GM19193 (cell line): Measurements from ENCODE around the gene METTL5.
A peak's percentile ranks its signal among the peaks of the same experiment; 100 is the strongest.

ENCODE experiments used
- POLR2A ChIP-seq: IDR thresholded peaks from 4 replicates; pipeline ENCODE4 v1.6.1; 2011; ENCODE audit not compliant: insufficient read depth, insufficient read length; ENCODE audit errors: extremely low read depth

The METTL5 gene

DNA sequence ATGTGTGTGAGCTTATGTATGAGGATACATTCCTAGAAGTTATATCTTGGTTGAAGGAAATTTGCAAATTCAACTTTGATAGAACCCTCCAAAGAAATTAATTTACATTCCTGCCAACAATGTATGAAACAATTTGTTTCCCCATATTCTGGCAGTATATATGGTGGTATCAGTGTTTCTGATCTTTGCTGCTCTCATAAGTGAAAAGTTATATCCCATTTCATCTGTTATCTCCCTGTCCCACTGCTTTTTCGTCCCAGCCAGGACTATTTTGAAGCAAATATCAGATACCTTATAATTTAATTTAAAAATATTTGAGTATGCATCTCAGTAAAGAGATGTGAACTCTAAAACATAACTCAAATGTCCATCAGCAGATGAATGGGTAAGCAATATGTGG lies 9.7 kb upstream of the METTL5 start:
- no peak for TF ChIP-seq POLR2A

DNA sequence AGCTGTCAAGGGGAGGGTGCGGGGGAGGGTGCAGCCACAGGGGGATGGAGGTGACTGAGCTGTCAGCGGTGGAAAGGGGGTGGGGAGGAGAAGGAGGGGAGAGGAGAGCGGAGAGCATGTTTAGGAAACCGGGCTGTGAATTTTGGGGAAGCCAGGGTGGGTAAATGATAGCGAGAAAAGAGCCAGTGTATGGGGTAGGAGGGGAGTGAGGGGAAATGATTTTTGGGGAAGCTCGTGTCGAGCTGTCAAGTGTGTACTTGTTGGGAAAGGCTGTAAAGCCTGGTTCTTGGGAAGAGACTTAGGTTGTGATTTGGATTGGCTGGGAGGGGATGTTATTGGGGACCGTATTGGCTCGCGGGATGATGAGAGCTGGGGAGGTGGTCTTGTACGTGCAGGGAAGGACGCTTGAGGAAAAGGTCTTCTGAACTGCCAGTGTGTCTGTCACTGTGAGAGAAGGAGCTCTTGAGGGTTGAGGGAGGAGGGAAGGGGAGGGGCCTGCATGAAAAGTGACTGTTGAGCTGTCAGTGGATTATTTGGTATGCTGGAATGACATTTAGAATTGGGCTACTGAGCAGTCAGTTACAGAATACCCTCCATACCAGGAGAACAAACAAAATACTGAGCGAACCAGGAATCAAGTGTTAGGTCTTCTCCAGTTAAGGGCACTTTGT lies 3.6 kb upstream of the METTL5 start:
- TF ChIP-seq POLR2A = no peak

DNA sequence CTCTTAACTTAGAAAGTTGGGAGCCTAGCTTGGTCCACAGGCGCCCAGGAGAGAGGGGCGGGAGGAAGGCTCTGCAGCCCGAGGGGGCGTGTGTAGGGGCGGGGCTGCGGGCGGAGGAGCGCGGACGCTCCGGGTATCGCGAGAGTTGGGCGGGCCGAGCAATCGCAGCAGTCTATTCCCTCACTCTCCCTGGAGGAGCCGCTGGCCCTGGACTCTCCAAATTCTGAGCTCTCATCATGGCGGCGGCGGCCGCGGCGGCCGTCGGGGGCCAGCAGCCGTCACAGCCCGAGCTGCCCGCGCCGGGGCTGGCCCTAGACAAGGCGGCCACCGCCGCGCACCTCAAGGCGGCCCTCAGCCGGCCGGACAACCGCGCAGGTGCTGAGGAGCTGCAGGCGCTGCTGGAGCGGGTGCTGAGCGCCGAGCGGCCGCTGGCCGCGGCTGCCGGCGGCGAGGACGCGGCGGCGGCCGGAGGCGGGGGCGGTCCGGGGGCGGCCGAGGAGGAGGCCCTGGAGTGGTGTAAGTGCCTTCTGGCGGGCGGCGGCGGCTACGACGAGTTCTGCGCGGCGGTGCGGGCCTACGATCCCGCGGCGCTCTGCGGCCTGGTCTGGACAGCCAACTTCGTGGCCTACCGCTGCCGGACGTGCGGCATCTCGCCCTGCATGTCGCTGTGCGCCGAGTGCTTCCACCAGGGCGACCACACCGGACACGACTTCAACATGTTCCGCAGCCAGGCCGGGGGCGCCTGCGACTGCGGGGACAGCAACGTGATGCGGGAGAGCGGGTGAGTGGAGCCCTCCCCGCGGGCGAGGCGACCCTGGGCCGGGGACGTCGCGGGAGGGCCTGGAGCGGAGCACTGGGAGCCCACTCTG lies 2.8 kb upstream of the METTL5 start, which contains the start of gene UBR3:
TSS of gene UBR3 (plus strand) at position 183 of the 869 bp plus-strand sequence. CDS start at position 237, 54 bp downstream.
- TF ChIP-seq POLR2A = peak; percentile 89

DNA sequence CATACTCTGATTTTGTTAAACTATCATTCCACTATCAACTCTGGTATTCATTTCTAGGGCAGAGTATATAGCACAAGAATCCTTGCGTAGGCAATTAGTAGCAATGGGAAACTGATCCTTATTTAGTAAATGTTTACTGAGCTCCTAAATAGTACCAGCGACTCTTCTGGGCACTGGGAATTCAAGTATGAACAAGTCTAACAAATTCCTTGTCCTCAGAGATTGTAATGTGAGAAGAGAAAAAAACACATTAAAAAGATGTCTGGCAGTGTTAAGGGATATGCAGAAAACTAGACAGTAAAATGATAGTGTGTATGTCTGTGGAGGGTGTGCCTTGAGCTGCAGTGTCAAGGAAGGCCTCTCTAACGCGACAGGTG lies 721 bp downstream of the METTL5 start:
- no peak for TF ChIP-seq POLR2A

DNA sequence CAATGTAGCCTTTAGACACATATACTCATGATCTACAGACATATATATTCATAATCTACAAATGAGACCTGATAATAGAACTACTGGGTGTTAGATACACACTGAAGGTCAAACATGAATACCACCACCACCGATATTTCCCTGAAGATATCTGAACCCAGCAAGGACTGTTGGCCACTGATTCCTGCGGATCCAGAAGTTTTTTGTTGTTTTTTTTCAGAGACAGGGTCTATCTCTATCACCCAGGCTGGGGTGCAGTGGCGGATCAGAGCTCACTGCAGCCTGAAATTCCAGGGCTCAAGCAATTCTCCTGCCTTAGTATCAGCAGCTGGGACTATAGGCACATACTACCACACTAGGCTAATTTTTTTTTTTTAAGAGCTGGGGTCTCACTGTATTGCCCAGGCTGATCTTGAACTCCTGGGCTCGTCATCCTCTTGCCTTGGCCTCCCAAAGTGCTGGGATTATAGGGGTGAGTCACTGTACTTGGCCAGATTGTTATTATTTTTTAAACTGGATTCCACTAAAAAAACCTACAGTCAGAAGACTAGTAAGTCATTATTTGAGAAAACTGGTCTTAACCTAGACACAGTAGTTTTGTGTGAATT lies 1.8 kb downstream of the METTL5 start:
- no peak for TF ChIP-seq POLR2A

DNA sequence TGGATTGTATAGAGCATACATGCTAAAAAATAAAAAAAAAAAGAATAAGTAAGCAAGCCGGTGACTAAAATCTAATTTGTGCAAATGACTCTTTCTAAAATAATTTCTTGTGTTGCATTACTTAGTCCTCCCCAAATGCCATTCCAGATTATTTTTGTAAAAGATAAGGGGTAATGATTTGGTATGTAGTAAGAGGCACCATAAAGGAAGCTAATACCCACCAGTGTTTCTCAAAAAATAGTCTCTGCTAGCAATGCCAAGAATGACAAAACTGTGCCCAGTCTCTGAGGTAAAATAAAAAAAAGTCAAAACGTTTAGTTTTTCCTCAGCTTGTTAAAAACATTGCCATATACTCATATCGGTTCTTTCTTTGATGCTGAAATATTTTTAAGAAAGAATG lies 2.7 kb downstream of the METTL5 start:
- TF ChIP-seq POLR2A = no peak

DNA sequence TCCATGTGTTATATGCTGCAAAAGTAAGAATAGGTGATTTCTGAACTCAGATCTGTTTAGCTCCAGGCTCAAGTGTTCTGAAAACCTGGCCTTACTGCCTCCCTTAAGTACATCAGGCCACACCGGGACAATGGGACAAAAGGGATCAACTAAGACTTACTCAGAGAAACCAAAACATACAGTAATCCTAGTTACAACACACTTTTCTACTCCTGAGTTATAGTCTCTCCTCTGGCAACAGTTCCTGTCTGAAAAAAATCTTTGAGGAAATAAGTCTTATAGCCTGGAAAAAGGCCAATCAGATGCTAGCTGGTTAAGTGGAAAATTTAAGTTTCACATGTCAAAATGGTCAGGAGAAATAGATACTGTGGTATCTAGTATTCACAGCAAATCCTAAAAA lies 5.6 kb downstream of the METTL5 start:
- no peak for TF ChIP-seq POLR2A

DNA sequence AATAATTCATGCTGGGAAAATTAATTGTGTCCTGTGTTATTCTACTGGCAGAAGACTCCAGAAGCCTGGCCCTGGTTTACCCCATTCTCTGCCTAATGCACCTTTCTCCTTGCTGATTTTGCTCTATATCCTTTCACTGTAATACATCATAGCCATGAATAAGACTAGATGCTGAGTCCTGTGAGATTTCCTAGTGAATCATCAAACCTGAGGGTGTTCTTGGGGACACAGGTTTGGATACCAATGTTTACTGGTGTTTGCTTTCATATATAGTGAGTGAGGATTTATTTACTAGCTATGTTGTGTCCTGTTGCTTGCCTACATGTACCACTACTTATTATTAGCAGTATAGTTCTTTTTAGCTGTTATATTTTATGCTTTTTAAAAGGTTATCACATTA lies 6.5 kb downstream of the METTL5 start:
- no peak for TF ChIP-seq POLR2A

DNA sequence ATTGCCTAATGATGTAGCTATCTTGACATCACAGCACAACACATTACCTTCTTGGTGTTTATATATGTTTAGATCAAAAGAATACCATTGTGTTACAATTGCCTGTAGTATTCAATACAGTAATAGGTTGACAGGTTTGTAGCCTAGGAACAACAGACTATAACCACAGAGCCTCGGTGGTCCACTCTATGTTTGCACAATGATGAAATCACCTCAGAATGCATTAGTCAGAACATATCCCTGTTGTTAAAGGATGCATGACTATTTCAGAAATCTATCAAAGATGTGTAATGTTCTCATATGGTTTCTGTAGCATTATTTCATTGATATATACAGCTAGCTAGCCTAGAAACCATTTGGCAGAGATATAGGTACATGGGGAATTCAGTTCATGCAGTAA lies 8.9 kb downstream of the METTL5 start:
- no peak for TF ChIP-seq POLR2A

DNA sequence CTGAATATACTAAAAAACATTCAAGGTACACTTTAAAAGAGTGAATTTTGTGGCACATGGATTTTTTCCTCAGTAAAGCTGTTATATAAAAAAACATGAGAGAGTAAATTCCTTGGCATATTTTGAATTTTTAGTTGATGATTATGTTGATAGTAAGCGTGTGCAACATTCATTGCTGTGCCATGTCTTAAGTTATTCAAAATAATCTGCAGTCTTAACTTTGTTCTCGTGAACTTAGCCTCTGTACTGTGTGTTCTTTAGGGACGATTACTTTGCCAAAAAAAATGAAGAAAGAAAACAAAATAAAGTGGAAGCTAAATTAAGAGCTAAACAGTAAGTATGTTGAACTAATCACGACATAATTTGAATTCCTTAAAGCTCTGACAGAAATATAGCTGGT lies 16.5 kb downstream of the METTL5 start:
- TF ChIP-seq POLR2A = no peak

DNA sequence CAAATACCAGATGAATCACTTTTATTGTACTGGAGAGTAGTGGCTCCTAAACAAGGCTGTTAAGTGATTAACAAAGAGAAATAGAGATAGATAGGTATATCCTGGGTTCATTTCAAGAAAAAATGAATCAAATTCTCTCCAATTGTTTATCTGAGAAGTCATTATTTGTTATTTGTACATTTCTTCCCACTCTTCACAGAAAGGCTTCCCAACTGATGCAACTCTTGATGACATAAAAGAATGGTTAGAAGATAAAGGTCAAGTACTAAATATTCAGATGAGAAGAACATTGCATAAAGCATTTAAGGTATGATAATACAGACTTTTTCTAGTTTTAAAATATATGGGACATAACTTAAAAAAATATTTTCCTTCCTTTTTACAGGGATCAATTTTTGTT lies 18.1 kb downstream of the METTL5 start:
- no peak for TF ChIP-seq POLR2A

DNA sequence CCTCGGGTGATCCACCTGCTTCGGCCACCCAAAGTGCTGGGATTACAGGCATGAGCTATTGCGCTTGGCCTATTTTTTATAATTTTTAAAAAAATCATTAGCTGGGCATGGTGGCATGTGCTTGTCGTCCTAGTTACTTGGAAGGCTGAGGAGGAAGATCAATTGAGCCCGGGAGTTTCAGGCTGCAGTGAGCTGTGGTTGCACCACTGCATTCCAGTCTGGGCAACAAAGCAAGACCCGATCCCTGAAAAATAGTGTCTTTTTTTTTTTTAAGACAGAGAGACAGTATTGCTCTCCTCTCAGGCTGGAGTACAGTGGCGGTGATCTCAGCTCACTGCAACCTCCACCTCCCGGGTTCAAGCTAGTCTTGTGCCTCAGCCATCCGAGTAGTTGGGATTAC lies 21.2 kb downstream of the METTL5 start:
- TF ChIP-seq POLR2A = no peak

DNA sequence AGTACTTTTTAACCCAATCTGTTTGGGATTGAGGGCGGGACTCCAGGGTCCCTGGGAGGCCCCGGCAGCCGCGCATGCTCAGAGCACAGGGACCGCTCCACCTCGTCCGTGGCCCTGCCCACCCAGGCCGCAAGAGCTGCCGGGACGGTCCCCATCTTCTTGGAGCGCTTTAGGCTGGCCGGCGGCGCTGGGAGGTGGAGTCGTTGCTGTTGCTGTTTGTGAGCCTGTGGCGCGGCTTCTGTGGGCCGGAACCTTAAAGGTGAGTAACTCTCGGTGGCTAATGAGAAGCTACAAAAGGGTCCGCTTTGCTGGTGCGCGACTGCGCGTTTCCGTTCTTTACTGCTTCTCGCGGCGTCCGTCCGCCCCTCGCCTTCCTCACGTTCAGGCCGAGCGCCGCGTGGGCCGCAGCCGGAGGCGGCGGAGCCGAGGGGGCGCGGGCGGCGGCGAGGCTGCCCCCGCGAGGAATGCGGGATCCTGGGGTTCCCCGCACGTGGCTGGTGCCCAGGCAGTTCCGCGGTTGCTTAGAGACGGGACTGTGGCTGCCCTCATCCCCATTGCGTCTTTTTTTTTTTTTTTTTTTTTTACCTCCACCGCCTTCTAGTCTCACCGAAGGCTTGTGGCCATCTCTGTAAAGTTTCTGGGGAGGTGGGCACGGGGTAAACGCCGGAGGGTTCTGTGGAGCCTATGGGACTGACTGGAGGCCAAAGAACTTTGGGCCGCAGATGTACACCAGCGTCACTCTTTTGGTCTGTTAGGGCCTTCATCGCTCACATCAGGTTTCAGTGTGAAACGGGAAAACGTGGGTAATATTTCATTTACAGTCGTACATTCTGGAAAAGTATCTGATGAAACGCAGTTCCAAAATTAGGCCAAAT lies 25.8 kb downstream of the METTL5 start, which contains the start of gene SSB:
TSS of gene SSB (plus strand) at position 154 of the 875 bp plus-strand sequence. CDS start 2,090 bp downstream, outside the sequence.
- TF ChIP-seq POLR2A = peak; percentile 84

DNA sequence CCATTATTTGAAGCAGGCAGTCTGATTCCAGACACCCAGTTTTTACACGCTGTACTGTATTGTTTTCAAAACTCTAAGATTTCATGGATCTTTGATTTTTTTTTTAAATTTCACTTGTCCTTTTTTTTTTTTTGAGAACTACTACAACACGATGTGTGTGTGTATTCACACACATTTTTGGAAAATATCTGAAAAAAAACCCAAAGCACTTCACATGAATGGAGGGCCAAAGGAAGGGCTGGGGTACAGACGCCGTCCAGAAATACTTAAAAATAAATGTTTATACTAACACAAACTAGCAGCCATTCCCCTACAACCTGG lies 26.3 kb downstream of the METTL5 start:
- no peak for TF ChIP-seq POLR2A

DNA sequence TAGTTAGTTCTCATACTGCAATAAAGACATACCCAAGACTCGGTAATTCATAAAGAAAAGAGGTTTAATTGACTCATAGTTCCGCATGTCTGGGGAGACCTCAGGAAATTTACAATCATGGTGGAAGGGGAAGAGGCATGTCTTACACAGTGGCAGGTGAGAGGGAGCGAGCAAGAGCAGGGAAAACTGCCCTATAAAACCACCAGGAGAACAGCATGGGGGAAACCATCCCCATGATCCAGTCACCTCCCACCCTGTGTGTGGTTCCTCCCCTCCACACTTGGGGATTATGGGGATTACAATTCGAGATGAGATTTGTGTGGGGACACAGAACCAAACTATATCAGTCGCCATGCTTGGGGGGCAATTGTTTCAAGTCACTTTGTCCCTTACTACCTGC lies 27.1 kb downstream of the METTL5 start:
- TF ChIP-seq POLR2A = no peak
